ENCODE data around the gene DUSP15. TPM values are rescaled to one million over a fixed set of nuclear protein-coding genes. Genes with fewer than 3 reads are reported as not detected.
A peak's percentile ranks its signal among the peaks of the same experiment; 100 is the strongest.

Gene DUSP15
- total RNA-seq, 1 experiment from 2014 or later, result not detected

DNA sequence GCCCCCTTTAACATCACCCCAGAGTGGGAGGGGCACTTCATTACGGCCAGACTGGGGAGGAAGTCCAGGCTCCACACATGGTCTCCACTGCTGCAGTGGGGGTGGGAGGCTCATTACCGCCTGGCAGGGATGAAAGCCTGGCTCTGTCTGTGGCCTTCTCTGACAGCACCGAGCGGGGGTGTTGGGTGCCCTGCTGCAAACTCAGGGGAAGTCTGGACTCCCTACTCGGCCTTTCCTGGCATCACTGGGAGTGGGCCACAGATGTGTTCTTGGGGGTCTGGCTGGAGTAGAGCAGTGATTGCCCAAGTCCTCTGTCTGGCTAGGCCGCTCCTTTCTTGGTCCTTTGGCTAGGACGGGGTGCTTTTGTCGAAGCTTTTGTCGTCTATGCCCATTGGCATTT is 27.2 kb upstream of the DUSP15 start:
- no peaks in the 10 kb centered on the region for H3K4me1 Mint-ChIP-seq (ENCODE audit: low read depth, unreplicated experiment)
- DNase-seq, result no peak
- no peaks in the 10 kb centered on the region for H3K36me3 Mint-ChIP-seq (ENCODE audit: insufficient read depth, unreplicated experiment)
- intact Hi-C loops (cut with micrococcal nuclease; ENCODE audit: unreplicated experiment), result no loop called here
- CTCF ChIA-PET, result interaction anchor here (0.5 to 1.2 kb wide), 2 partner anchors 11 to 138 kb away, joined by 3 to 4 read pairs; no protein-coding TSS in a partner anchor
- TF ChIP-seq, protein P1, sequence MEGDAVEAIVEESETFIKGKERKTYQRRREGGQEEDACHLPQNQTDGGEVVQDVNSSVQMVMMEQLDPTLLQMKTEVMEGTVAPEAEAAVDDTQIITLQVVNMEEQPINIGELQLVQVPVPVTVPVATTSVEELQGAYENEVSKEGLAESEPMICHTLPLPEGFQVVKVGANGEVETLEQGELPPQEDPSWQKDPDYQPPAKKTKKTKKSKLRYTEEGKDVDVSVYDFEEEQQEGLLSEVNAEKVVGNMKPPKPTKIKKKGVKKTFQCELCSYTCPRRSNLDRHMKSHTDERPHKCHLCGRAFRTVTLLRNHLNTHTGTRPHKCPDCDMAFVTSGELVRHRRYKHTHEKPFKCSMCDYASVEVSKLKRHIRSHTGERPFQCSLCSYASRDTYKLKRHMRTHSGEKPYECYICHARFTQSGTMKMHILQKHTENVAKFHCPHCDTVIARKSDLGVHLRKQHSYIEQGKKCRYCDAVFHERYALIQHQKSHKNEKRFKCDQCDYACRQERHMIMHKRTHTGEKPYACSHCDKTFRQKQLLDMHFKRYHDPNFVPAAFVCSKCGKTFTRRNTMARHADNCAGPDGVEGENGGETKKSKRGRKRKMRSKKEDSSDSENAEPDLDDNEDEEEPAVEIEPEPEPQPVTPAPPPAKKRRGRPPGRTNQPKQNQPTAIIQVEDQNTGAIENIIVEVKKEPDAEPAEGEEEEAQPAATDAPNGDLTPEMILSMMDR (IDR thresholded peaks at IDR 0.05; ENCODE audit: unreplicated experiment), result no peak
- H3K9me3 Mint-ChIP-seq (ENCODE audit: low read depth, unreplicated experiment), result no peaks in the 10 kb centered on the region
- no peak overlapping the region for H3K27ac Mint-ChIP-seq (ENCODE audit: unreplicated experiment)
- BruUV-seq (replicated peaks), result no TSS peak
- peaks cover 17% of the 10 kb centered on the region for H3K27me3 Mint-ChIP-seq (ENCODE audit: unreplicated experiment)
- no peak overlapping the region for H3K4me3 Mint-ChIP-seq (ENCODE audit: low read depth, unreplicated experiment)

DNA sequence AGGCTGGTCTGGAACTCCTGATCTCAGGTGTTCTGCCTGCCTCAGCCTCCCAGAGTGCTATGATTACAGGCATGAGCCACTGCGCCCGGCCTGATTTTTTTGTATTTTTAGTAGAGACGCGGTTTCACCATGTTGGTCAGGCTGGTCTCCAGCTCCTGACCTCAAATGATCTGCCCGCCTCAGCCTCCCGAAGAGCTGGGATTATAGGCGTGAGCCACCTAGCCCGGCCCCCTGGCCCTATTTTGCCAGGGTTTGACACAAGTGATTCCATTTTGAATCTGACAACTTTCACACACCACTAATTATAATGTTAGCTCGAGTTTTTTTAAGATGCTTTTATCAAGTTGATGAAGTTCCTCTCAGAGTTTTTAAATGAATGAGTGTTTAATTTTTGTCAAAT is 25.7 kb upstream of the DUSP15 start:
- H3K27ac Mint-ChIP-seq (ENCODE audit: unreplicated experiment), result no peak overlapping the region
- CTCF ChIA-PET, result interaction anchor here (1.2 kb wide), 1 partner anchor 12 kb away, joined by 4 read pairs; no protein-coding TSS in a partner anchor

DNA sequence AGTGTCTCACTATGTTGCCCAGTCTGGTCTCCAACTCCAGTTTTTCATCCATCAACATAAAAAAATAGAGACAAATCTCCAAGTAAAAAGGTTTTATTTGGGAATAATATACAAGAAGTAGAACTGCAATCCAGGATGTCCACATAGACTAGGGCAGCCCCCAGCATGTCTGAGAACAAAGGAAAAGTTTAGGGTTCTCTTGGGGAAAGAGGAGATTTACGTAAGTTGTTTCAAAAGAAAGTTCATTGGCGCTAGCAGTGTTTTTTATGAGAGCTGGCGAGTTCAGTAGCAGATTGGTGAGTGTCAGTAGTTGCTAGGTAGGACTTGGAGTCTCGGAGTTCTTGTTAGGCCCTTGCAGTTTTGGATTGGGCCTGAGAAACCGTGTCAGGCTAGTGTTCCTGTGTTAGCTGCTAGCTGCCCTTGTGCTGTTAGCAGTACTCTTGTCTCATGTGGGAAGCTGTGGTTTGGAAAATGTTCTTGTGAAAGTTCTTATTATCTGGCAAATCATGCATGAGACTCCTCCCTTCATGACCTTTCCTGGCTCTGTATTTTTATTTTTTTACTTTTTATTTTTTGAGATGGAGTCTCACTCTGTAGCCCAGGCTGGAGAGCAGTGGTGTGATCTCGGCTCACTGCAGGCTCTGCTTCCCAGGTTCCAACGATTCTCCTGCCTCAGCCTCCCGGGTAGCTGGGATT is 24.8 kb upstream of the DUSP15 start:
- Mint-ChIP-seq H3K4me3 (ENCODE audit: low read depth, unreplicated experiment) (no peak overlapping the region), H3K4me1 (ENCODE audit: low read depth, unreplicated experiment) (no peaks in the 10 kb centered on the region)
- intact Hi-C loops (cut with micrococcal nuclease; ENCODE audit: unreplicated experiment), result no loop called here

More for the DNA sequence above, 25.7 kb upstream of the DUSP15 start:
- H3K27me3 Mint-ChIP-seq (ENCODE audit: unreplicated experiment), result peaks cover 22% of the 10 kb centered on the region
- no peaks in the 10 kb centered on the region for H3K4me1 Mint-ChIP-seq (ENCODE audit: low read depth, unreplicated experiment)
- no peaks in the 10 kb centered on the region for H3K36me3 Mint-ChIP-seq (ENCODE audit: insufficient read depth, unreplicated experiment)
- no peaks in the 10 kb centered on the region for H3K9me3 Mint-ChIP-seq (ENCODE audit: low read depth, unreplicated experiment)
- no peak for DNase-seq
- no peak overlapping the region for H3K4me3 Mint-ChIP-seq (ENCODE audit: low read depth, unreplicated experiment)
- TF ChIP-seq, protein P1 (IDR thresholded peaks at IDR 0.05; ENCODE audit: unreplicated experiment), result no peak
- BruUV-seq (replicated peaks), result no TSS peak
- intact Hi-C loops (cut with micrococcal nuclease; ENCODE audit: unreplicated experiment), result no loop called here

DNA sequence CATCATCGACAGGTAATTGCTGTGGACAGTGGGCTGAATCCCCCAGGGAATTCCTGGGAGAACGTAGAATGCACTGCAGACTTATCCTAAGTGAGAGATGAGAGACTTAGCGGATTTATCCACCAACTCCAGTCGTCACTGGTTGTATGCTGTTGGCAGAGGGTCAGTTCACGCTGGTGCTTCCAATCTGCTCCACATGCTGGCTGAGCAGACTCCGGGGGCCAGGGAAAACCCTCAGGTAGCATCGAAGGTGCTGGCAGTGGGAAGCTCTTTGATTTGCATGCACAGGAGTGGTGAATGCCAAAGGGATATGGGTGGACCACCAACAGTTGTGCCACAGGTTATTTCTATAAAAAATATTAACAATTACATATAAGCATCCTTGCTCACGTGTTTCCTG is 20.3 kb upstream of the DUSP15 start:
- H3K27me3 Mint-ChIP-seq (ENCODE audit: unreplicated experiment), result peaks cover 70% of the 10 kb centered on the region
- CTCF ChIA-PET, result no interaction called here
- H3K27ac Mint-ChIP-seq (ENCODE audit: unreplicated experiment), result no peak overlapping the region
- intact Hi-C loops (cut with micrococcal nuclease; ENCODE audit: unreplicated experiment), result no loop called here
- DNase-seq, result no peak
- TF ChIP-seq, protein P1 (IDR thresholded peaks at IDR 0.05; ENCODE audit: unreplicated experiment), result no peak
- H3K9me3 Mint-ChIP-seq (ENCODE audit: low read depth, unreplicated experiment), result no peaks in the 10 kb centered on the region
- no peaks in the 10 kb centered on the region for H3K36me3 Mint-ChIP-seq (ENCODE audit: insufficient read depth, unreplicated experiment)
- no peaks in the 10 kb centered on the region for H3K4me1 Mint-ChIP-seq (ENCODE audit: low read depth, unreplicated experiment)
- H3K4me3 Mint-ChIP-seq (ENCODE audit: low read depth, unreplicated experiment), result no peak overlapping the region
- no TSS peak for BruUV-seq (replicated peaks)

More for the DNA sequence above, 24.8 kb upstream of the DUSP15 start:
- CTCF ChIA-PET, result interaction anchor here (0.9 kb wide), 1 partner anchor 15 kb away, joined by 5 read pairs; no protein-coding TSS in a partner anchor
- H3K27ac Mint-ChIP-seq (ENCODE audit: unreplicated experiment), result no peak overlapping the region
- no peaks in the 10 kb centered on the region for H3K36me3 Mint-ChIP-seq (ENCODE audit: insufficient read depth, unreplicated experiment)
- TF ChIP-seq, protein P1 (IDR thresholded peaks at IDR 0.05; ENCODE audit: unreplicated experiment), result no peak
- no peaks in the 10 kb centered on the region for H3K9me3 Mint-ChIP-seq (ENCODE audit: low read depth, unreplicated experiment)
- BruUV-seq (replicated peaks), result no TSS peak
- peak; percentile 25 for DNase-seq
- peaks cover 31% of the 10 kb centered on the region for H3K27me3 Mint-ChIP-seq (ENCODE audit: unreplicated experiment)
